ENCODE data around the gene PCSK4.

The PCSK4 gene

GRCh38 chr19:1438035-1438932 lies 51.9 kb downstream of the PCSK4 start, which contains the start of gene RPS15:
TSS of gene RPS15 (plus strand) at chr19:1438396. CDS start at chr19:1438426, 30 bp downstream.
- peak; percentile 90 for TF ChIP-seq CTCF (IDR thresholded peaks at IDR 0.05; ENCODE audit: low read depth, low read length, poor library complexity, severe bottlenecking)
- TF ChIP-seq EZH2phosphoT487 (IDR thresholded peaks at IDR 0.05; ENCODE audit: borderline replicate concordance, low read length), result no peak
- Histone ChIP-seq H3K79me2 (ENCODE audit: control insufficient read depth, low read length) (peaks cover 35% of the 10 kb centered on the region), H3K27ac (ENCODE audit: low read depth, low read length) (peak within 1 kb of the TSS; percentile 79), H3K27me3 (ENCODE audit: control insufficient read depth, low read length) (no peaks in the 10 kb centered on the region), H3K9me2 (replicated peaks; ENCODE audit: control insufficient read depth, low read length) (no peaks in the 10 kb centered on the region), H3K4me1 (ENCODE audit: control insufficient read depth, low read length) (peaks cover 52% of the 10 kb centered on the region), H3K4me3 (ENCODE audit: low read length) (peak within 1 kb of the TSS; percentile 94), H3K4me2 (ENCODE audit: low read length) (peak within 1 kb of the TSS; percentile 87), H4K20me1 (ENCODE audit: control insufficient read depth, insufficient read depth, low read depth, low read length) (peaks cover 19% of the 10 kb centered on the region), H3F3A (ENCODE audit: control insufficient read depth, insufficient read depth) (peaks cover 54% of the 10 kb centered on the region), H3K36me3 (ENCODE audit: control insufficient read depth, low read length) (peaks cover 63% of the 10 kb centered on the region), H3K9me3 (ENCODE audit: control insufficient read depth, insufficient read depth, low read length) (no peaks in the 10 kb centered on the region)

GRCh38 chr19:1437609-1438008 lies 52.5 kb downstream of the PCSK4 start:
- Histone ChIP-seq H3K4me2 (ENCODE audit: low read length) (peak overlapping the region; percentile 87), H3F3A (ENCODE audit: control insufficient read depth, insufficient read depth) (peaks cover 48% of the 10 kb centered on the region), H3K4me3 (ENCODE audit: low read length) (peak overlapping the region; percentile 94), H4K20me1 (ENCODE audit: control insufficient read depth, insufficient read depth, low read depth, low read length) (peaks cover 19% of the 10 kb centered on the region), H3K36me3 (ENCODE audit: control insufficient read depth, low read length) (peaks cover 67% of the 10 kb centered on the region), H3K27me3 (ENCODE audit: control insufficient read depth, low read length) (no peaks in the 10 kb centered on the region), H3K4me1 (ENCODE audit: control insufficient read depth, low read length) (peaks cover 45% of the 10 kb centered on the region), H3K9me3 (ENCODE audit: control insufficient read depth, insufficient read depth, low read length) (no peaks in the 10 kb centered on the region), H3K79me2 (ENCODE audit: control insufficient read depth, low read length) (peaks cover 35% of the 10 kb centered on the region), H3K27ac (ENCODE audit: low read depth, low read length) (peak overlapping the region; percentile 25), H3K9me2 (replicated peaks; ENCODE audit: control insufficient read depth, low read length) (no peaks in the 10 kb centered on the region)
- TF ChIP-seq CTCF (IDR thresholded peaks at IDR 0.05; ENCODE audit: low read depth, low read length, poor library complexity, severe bottlenecking) (no peak), EZH2phosphoT487 (IDR thresholded peaks at IDR 0.05; ENCODE audit: borderline replicate concordance, low read length) (no peak)

DNA sequence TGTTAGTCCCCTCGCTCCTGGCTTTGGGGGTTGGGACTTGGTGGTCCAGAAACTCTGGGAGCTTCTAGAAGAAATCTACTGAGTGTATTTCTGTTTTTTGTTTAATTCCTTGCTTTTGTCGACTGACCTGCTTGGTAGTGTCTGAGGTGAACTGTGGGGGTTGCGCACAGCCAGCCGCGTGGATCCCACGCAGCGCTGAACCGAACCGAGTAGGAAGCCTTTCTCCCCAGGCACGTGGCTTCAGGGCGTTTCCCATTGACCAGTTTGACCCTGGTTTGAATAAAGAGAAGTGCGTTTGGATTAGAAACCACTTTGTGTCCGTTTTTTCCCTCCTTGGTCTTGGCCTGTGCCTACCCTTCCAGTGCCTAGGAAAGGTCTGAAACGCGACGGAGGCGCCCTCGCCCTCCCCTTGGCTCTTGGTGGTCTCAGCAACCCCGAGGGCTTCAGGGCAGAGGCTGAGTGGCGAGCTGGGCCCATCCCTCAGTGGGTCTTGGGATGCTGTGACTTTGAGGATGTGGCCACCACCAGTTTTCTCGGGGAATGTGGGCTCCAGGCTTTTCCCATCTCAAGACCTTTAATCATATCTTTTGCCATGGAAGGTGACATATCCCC lies 54.7 kb downstream of the PCSK4 start:
- no peaks in the 10 kb centered on the region for H3K9me2 ChIP-seq (replicated peaks; ENCODE audit: control insufficient read depth, low read length)
- H3K36me3 ChIP-seq (ENCODE audit: control insufficient read depth, low read length), result peaks cover 60% of the 10 kb centered on the region
- H4K20me1 ChIP-seq (ENCODE audit: control insufficient read depth, insufficient read depth, low read depth, low read length), result peaks cover 12% of the 10 kb centered on the region
- H3K4me2 ChIP-seq (ENCODE audit: low read length), result no peak overlapping the region
- peaks cover 23% of the 10 kb centered on the region for H3K79me2 ChIP-seq (ENCODE audit: control insufficient read depth, low read length)
- no peaks in the 10 kb centered on the region for H3K27me3 ChIP-seq (ENCODE audit: control insufficient read depth, low read length)
- TF ChIP-seq EZH2phosphoT487 (IDR thresholded peaks at IDR 0.05; ENCODE audit: borderline replicate concordance, low read length) (no peak), CTCF (IDR thresholded peaks at IDR 0.05; ENCODE audit: low read depth, low read length, poor library complexity, severe bottlenecking) (no peak)
- peaks cover 28% of the 10 kb centered on the region for H3F3A ChIP-seq (ENCODE audit: control insufficient read depth, insufficient read depth)
- no peak overlapping the region for H3K27ac ChIP-seq (ENCODE audit: low read depth, low read length)
- H3K4me3 ChIP-seq (ENCODE audit: low read length), result no peak overlapping the region
- no peaks in the 10 kb centered on the region for H3K9me3 ChIP-seq (ENCODE audit: control insufficient read depth, insufficient read depth, low read length)
- H3K4me1 ChIP-seq (ENCODE audit: control insufficient read depth, low read length), result peaks cover 25% of the 10 kb centered on the region

Data from DOHH2 (cell line).